HepG2 (cell line): ENCODE results near the gene ETV5. TPM values are rescaled to one million over a fixed set of nuclear protein-coding genes. Genes with fewer than 3 reads are reported as not detected.

Source experiments
- CCAR2 ChIP-seq: fragments of 200-400 bp; formaldehyde crosslinking; optimal IDR thresholded peaks from 2 replicates; pipeline ENCODE3; 2018; ENCODE audit warnings: low read depth, mild to moderate bottlenecking, low read length, moderate library complexity
- HMG20A ChIP-seq: IDR thresholded peaks from 2 replicates; pipeline ENCODE4 v1.6.1; 2016; ENCODE audit warnings: borderline replicate concordance
- IKZF4 ChIP-seq: sonication (generic); formaldehyde crosslinking; IDR thresholded peaks from 2 replicates; pipeline ENCODE4 v1.5.1; 2020; ENCODE audit warnings: borderline replicate concordance, mild to moderate bottlenecking, low read depth, missing genetic modification reagents; ENCODE audit errors: not compliant biosample characterization
- KDM6A ChIP-seq: IDR thresholded peaks from 2 replicates; pipeline ENCODE4 v1.6.1; 2016; ENCODE audit warnings: low read depth
- SALL2 ChIP-seq: sonication (generic); formaldehyde crosslinking; IDR thresholded peaks from 2 replicates; pipeline ENCODE4 v1.8.1; 2023; ENCODE audit warnings: mild to moderate bottlenecking, missing genetic modification reagents, inconsistent platforms
- SMC3 ChIP-seq: IDR thresholded peaks from 2 replicates; pipeline ENCODE4 v1.6.1; 2011; ENCODE audit warnings: low read length, improper control_type of control experiment
- STAT6 ChIP-seq: sonication (generic); formaldehyde crosslinking; IDR thresholded peaks from 2 replicates; pipeline ENCODE4 v1.4.0; 2020; ENCODE audit warnings: missing genetic modification reagents, mild to moderate bottlenecking, borderline replicate concordance
- TFDP2 ChIP-seq: sonication (generic); formaldehyde crosslinking; IDR thresholded peaks from 2 replicates; pipeline ENCODE4 v1.4.0; 2020; ENCODE audit warnings: missing genetic modification reagents
- THAP9 ChIP-seq: sonication (generic); formaldehyde crosslinking; IDR thresholded peaks from 2 replicates; pipeline ENCODE4; 2020; ENCODE audit warnings: missing genetic modification reagents, mild to moderate bottlenecking, borderline replicate concordance
- XBP1 ChIP-seq: sonication (generic); formaldehyde crosslinking; IDR thresholded peaks from 2 replicates; pipeline ENCODE4 v1.5.0; 2020; ENCODE audit warnings: missing genetic modification reagents
- ZKSCAN1 ChIP-seq: fragments of 150-350 bp; IDR thresholded peaks from 2 replicates; pipeline ENCODE4 v1.6.1; 2014; ENCODE audit warnings: low read length
- ZNF10 ChIP-seq: sonication (generic); formaldehyde crosslinking; IDR thresholded peaks from 2 replicates; pipeline ENCODE4 v1.4.0; 2020; ENCODE audit warnings: mild to moderate bottlenecking, low read depth, missing genetic modification reagents, borderline replicate concordance
- ZNF17 ChIP-seq: sonication (generic); formaldehyde crosslinking; IDR thresholded peaks from 2 replicates; pipeline ENCODE4 v1.5.0; 2020; ENCODE audit warnings: mild to moderate bottlenecking, missing genetic modification reagents
- ZNF513 ChIP-seq: sonication (generic); formaldehyde crosslinking; conservative IDR thresholded peaks from 2 replicates; pipeline ENCODE4 v1.5.0; 2020; ENCODE audit warnings: missing genetic modification reagents
- ZNF557 ChIP-seq: sonication (generic); formaldehyde crosslinking; IDR thresholded peaks from 2 replicates; pipeline ENCODE4 v1.4.0; 2020; ENCODE audit warnings: missing genetic modification reagents
- ZNF574 ChIP-seq: sonication (generic); formaldehyde crosslinking; IDR thresholded peaks from 2 replicates; pipeline ENCODE4 v1.4.0; 2020; ENCODE audit warnings: missing genetic modification reagents
- ZNF709 ChIP-seq: sonication (generic); formaldehyde crosslinking; IDR thresholded peaks from 2 replicates; pipeline ENCODE4 v1.5.0; 2020; ENCODE audit warnings: mild to moderate bottlenecking, missing genetic modification reagents
- polyA plus RNA-seq, 8 experiments: library from polyadenylated mRNA; depleted of rRNA in 3 of 8; stranded (reverse) in 7 of 8; unstranded in 1 of 8; fragments of >200 nt; fragmentation: Illumina TruSeq in 4 of 8; extraction: Trizol in 4 of 8; gene quantifications; 2 replicates each; pipeline versions ENCODE4 v1.2.1 to v1.2.3, GENCODE V29; 2011 to 2016; ENCODE audit warnings: low read depth in 4 of 8, missing spikeins in 1 of 8, mixed read lengths in 1 of 8; ENCODE audit not compliant: insufficient read depth in 1 of 8
- total RNA-seq, 5 experiments: library from RNA; depleted of rRNA; stranded (reverse); fragments of >200 nt; fragmentation: Illumina TruSeq; extraction: Trizol; gene quantifications; 2 replicates each; pipeline ENCODE4 v1.2.3, GENCODE V29; 2016; ENCODE audit warnings: low read depth in 1 of 5

Gene ETV5
- total and polyA plus RNA-seq, 2 of the 13 experiments (the other 11 are each of a cell fraction or from before 2014, with no cell fraction given): 52.9 to 57.2 TPM

- TF ChIP-seq STAT6 (CRISPR knock-in tag): no peak
- TF ChIP-seq CCAR2: no peak
- TF ChIP-seq SMC3: 0 out of 2 replicates have a peak, but pooled peaks have one; percentile 0
- TF ChIP-seq XBP1 (CRISPR knock-in tag): no peak
- TF ChIP-seq ZNF17 (CRISPR knock-in tag): no peak
- TF ChIP-seq KDM6A (CRISPR knock-in tag): no peak
- TF ChIP-seq ZNF709 (CRISPR knock-in tag): no peak
- no peak for TF ChIP-seq ZNF513 (CRISPR knock-in tag)
- TF ChIP-seq ZNF10 (CRISPR knock-in tag): no peak
- no peak for TF ChIP-seq THAP9 (CRISPR knock-in tag)
- TF ChIP-seq ZNF557 (CRISPR knock-in tag): no peak
- TF ChIP-seq TFDP2: no peak
- TF ChIP-seq HMG20A (CRISPR knock-in tag): peak; percentile 45; the same call in 1 of the 2 replicates
- TF ChIP-seq ZKSCAN1: no peak
- no peak for TF ChIP-seq IKZF4 (CRISPR knock-in tag)
- TF ChIP-seq SALL2 (CRISPR knock-in tag): no peak
- TF ChIP-seq ZNF574: no peak
These were observed 15.5 kb downstream of the ETV5 start (continued) for GRCh38 chr3:186093271-186093900.
